Ascending aorta (tissue), 2 donors: Measurements from ENCODE around the gene ITSN1. TPM values are rescaled to one million over a fixed set of nuclear protein-coding genes. Genes with fewer than 3 reads are reported as not detected.

ENCODE experiments used
- DNase-seq, 2 donors: peaks; one replicate each; pipeline ENCODE4 v3.0.0-alpha.2; 2019; ENCODE audit warnings: low spot score in 2 of 2
- H3K27ac ChIP-seq, 2 donors: fragments of 200-600 bp; sonication (generic); one replicate each; pipeline ENCODE4 v1.5.1; 2016 to 2017; ENCODE audit warnings: mild to moderate bottlenecking in 1 of 2
- H3K27me3 ChIP-seq: fragments of 200-600 bp; sonication (generic); one replicate; pipeline ENCODE4 v1.5.1; 2017
- H3K36me3 ChIP-seq, 2 donors: fragments of 200-600 bp; sonication (generic); one replicate each; pipeline ENCODE4 v1.5.1; 2016
- H3K4me1 ChIP-seq, 2 donors: fragments of 200-600 bp; sonication (generic); one replicate each; pipeline ENCODE4 v1.5.1; 2016 to 2017; ENCODE audit warnings: mild to moderate bottlenecking in 1 of 2
- H3K4me3 ChIP-seq, 2 donors: fragments of 200-600 bp; sonication (generic); one replicate each; pipeline ENCODE4 v1.5.1; 2016 to 2017; ENCODE audit warnings: mild to moderate bottlenecking in 1 of 2
- H3K9me3 ChIP-seq, 2 donors: fragments of 200-600 bp; sonication (generic); one replicate each; pipeline ENCODE4 v1.5.1; 2016
- intact Hi-C: fragments of 100-400 bp; cut with DNase I; formaldehyde crosslinking; loops from one replicate; pipeline ENCODE4 v1.15.1; 2023
- total RNA-seq: library from RNA; depleted of rRNA; stranded (reverse); fragments of >200 nt; gene quantifications from one replicate; pipeline ENCODE4 v1.1.0, GENCODE V29; 2016
- TF ChIP-seq, protein P1 (sequence below), 3 experiments: fragments of 200-600 bp in 2 of 3; fragments of 450-650 bp in 1 of 3; sonication (generic) in 2 of 3; IDR thresholded peaks; one replicate each; pipeline ENCODE4 v1.5.1; 2016 to 2019; ENCODE audit warnings: antibody characterized with exemption in 3 of 3, mild to moderate bottlenecking in 1 of 3, moderate library complexity in 1 of 3

The ITSN1 gene
- total RNA-seq, 1 donor from 2014 or later = 95.0 TPM

DNA sequence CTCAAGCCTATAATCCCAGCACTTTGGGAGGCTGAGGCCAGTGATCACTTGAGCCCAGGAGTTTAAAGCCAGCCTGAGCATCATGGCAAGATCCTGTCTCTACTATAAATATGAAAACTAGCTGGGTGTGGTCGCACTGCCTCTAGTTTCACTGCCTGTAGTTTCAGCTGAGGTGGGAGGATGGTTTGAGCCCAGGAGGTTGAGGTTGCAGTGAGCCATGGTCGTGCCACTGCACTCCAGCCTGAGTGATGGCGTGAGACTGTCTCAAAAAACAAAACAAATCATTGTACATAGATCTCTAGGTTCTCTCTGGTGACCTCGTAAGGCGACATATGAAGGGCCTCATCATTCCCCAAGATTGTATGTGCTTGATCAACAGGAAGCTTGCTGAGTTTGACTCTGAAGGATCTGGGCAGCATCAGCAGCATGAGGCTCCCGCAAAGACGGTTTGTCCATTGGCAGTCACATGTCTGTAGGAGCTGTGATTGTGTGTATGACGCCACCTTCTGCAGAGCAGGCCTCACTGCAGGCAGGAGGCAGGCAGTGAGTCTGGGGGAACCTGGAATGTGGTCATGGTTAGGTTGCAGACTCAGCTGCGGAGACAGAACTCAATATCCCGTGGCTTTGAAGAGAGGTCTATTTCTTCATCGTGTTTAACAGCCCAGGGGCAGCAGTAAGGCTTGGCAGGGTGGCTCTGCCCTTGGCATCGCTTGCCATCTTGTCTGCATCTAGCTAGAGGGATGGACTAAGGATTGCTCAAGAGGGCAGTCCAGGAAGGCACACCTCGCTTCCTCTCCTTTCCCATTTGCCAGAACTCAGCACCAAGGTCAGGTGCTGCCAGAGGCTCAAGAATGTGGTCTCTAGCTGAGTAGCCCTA is 259.3 kb downstream of the ITSN1 start:
- Histone ChIP-seq H3K4me3 (no peak overlapping the region), H3K9me3 (no peaks in the 10 kb centered on the region), H3K27ac (peak overlapping the region; percentile 4 to 41), H3K4me1 (peaks cover 0 to 11% of the 10 kb centered on the region in 2 donors), H3K27me3 (no peaks in the 10 kb centered on the region), H3K36me3 (peaks cover 15 to 28% of the 10 kb centered on the region in 2 donors)
- intact Hi-C loops = no loop called here
- peak in 1 of 2 donors; percentile 65 for DNase-seq
- TF ChIP-seq, protein P1, sequence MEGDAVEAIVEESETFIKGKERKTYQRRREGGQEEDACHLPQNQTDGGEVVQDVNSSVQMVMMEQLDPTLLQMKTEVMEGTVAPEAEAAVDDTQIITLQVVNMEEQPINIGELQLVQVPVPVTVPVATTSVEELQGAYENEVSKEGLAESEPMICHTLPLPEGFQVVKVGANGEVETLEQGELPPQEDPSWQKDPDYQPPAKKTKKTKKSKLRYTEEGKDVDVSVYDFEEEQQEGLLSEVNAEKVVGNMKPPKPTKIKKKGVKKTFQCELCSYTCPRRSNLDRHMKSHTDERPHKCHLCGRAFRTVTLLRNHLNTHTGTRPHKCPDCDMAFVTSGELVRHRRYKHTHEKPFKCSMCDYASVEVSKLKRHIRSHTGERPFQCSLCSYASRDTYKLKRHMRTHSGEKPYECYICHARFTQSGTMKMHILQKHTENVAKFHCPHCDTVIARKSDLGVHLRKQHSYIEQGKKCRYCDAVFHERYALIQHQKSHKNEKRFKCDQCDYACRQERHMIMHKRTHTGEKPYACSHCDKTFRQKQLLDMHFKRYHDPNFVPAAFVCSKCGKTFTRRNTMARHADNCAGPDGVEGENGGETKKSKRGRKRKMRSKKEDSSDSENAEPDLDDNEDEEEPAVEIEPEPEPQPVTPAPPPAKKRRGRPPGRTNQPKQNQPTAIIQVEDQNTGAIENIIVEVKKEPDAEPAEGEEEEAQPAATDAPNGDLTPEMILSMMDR (IDR thresholded peaks at IDR 0.05) = peak in 2 of 3 experiments; percentile 43 to 58

DNA sequence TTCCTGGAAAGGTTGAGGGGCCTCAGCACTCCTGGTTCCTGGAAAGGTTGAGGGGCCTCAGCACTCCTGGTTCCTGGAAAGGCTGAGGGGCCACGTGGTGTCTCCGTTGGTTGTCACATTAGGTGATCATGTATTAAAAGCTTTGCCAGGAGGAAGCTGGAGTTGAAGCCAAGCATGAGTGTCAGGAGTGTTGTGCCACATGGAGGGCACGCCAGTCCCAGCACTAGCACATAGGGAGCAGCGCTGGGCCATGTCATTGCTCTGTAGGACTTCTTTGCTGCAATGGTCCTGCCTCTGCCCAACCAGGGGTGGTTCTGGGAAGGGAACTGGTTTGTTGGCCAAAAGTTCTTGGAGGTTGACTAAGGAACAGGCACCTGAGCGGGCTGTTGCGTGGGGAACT is 260.0 kb downstream of the ITSN1 start:
- Histone ChIP-seq H3K27me3 (no peaks in the 10 kb centered on the region), H3K9me3 (no peaks in the 10 kb centered on the region), H3K4me3 (no peak overlapping the region), H3K27ac (peak overlapping the region; percentile 4 to 41), H3K36me3 (peaks cover 22 to 35% of the 10 kb centered on the region in 2 donors), H3K4me1 (peaks cover 0 to 11% of the 10 kb centered on the region in 2 donors)
- TF ChIP-seq, protein P1 (IDR thresholded peaks at IDR 0.05) = no peak
- DNase-seq = no peak
- intact Hi-C loops = no loop called here

DNA sequence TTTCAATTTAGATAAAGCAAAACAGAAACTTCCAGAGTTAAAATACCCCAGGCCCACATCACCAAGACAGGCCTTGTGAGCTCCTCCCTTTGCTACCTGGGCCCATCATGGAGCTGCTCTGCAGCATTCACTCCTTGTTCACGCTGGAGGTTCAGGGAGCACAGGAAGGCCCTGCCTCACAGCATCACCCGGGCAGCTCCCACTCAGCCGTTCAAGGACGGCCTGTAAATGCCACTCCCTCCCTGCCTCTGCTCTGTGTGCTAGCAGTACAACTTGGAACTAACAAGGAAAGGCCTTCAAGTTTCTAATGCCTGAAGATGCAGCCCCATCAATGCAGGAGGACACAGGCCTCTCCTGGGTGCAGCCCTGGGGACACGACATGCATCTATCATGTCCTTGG is 261.7 kb downstream of the ITSN1 start:
- H3K27ac ChIP-seq = peak overlapping the region; percentile 49 to 54
- intact Hi-C loops = no loop called here
- peaks cover 0 to 5% of the 10 kb centered on the region in 2 donors for H3K4me1 ChIP-seq
- TF ChIP-seq, protein P1 (IDR thresholded peaks at IDR 0.05) = no peak
- DNase-seq = no peak
- H3K27me3 ChIP-seq = no peaks in the 10 kb centered on the region
- H3K36me3 ChIP-seq = peaks cover 38 to 52% of the 10 kb centered on the region in 2 donors
- H3K9me3 ChIP-seq = no peaks in the 10 kb centered on the region
- H3K4me3 ChIP-seq = no peak overlapping the region

DNA sequence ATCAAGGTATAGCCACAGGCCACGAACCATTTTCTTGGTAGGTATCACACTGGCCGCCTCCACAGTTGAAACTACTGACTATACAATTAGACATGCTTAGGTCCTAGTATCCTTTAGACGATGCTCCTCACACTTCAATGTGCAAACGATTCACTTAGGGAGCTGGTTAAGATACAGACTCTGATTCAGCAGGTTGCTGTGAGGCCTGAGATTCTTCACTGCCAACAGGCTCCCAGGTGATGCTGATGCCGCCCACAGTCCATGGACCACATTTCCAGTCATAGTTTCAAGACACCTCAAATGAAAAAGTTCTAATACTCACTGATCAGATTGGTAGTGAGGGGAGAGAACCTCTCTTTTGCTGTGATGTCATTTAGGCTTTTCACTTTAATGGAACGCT is 266.5 kb downstream of the ITSN1 start:
- DNase-seq = no peak
- intact Hi-C loops = no loop called here
- no peak overlapping the region for H3K27ac ChIP-seq
- TF ChIP-seq, protein P1 (IDR thresholded peaks at IDR 0.05) = no peak
- H3K36me3 ChIP-seq = peaks cover 59 to 85% of the 10 kb centered on the region in 2 donors
- H3K27me3 ChIP-seq = no peaks in the 10 kb centered on the region
- H3K4me3 ChIP-seq = no peak overlapping the region
- H3K9me3 ChIP-seq = no peaks in the 10 kb centered on the region
- peaks cover 0 to 7% of the 10 kb centered on the region in 2 donors for H3K4me1 ChIP-seq

DNA sequence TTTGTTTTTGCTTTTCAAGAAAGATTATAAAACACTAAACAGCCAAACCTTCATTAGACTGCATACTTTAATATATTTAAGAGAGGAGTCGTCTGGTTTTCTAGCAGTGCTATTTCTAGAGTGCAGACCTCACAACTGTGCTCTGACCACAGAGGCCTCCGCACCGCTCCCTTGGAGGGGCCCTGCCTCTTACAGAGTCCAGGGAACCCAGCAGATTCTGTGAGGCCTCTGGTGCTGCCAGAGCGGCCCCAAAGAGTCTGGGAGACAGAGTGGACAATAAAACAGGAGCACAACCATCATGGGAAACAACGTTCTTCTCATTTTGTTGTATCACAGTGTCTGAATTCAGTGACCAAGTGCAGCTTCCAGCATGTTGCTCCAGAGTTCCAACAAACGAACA is 267.5 kb downstream of the ITSN1 start:
- H3K4me1 ChIP-seq = peaks cover 0 to 12% of the 10 kb centered on the region in 2 donors
- H3K27ac ChIP-seq = no peak overlapping the region
- DNase-seq = no peak
- intact Hi-C loops = loop anchor here (10.0 kb wide), 1 partner anchor 705 kb away; the partner anchor contains the start of gene RCAN1
- H3K36me3 ChIP-seq = peaks cover 53 to 75% of the 10 kb centered on the region in 2 donors
- no peaks in the 10 kb centered on the region for H3K27me3 ChIP-seq
- H3K4me3 ChIP-seq = no peak overlapping the region
- no peaks in the 10 kb centered on the region for H3K9me3 ChIP-seq
- TF ChIP-seq, protein P1 (IDR thresholded peaks at IDR 0.05) = no peak
